ENCODE measurements around the gene TRIM7.
"Not testable (repeated sequence)": the region's sequence is repeated elsewhere in the genome, so short reads cannot be mapped to it uniquely, and the experiment has no call there.

Gene TRIM7

GRCh38 chr5:181146927-181147636, 57.9 kb downstream of the TRIM7 start, which contains the start of gene OR2V2:
TSS of gene OR2V2 (plus strand) at chr5:181147586. CDS start at chr5:181154943, 7,357 bp downstream.
- not testable (repeated sequence) for DNase-seq

- no peak for DNase-seq
Observed at GRCh38 chr5:181145133-181145532, 59.9 kb downstream of the TRIM7 start.

Measured in stimulated activated naive CD4-positive, alpha-beta T cell (primary cell).